Osteoblast (primary cell): ENCODE data around the gene AIM2. TPM values are rescaled to one million over a fixed set of nuclear protein-coding genes. Genes with fewer than 3 reads are reported as not detected.

ENCODE experiments used
- DNase-seq: peaks from one replicate; pipeline ENCODE4 v3.0.0; 2011; ENCODE audit warnings: low spot score, mixed read lengths; ENCODE audit not compliant: insufficient read length; ENCODE audit errors: missing footprints
- H2AFZ ChIP-seq: 2 replicates; pipeline ENCODE4 v1.6.0; 2011; ENCODE audit warnings: mild to moderate bottlenecking, low read length
- H3K27ac ChIP-seq: 2 replicates; pipeline ENCODE4 v1.5.1; 2011; ENCODE audit warnings: mild to moderate bottlenecking, low read depth, low read length, moderate library complexity
- H3K27me3 ChIP-seq: 2 replicates; pipeline ENCODE4 v1.6.0; 2012; ENCODE audit warnings: mild to moderate bottlenecking, control low read depth, inconsistent platforms, low read length, moderate library complexity; ENCODE audit not compliant: insufficient read depth
- H3K36me3 ChIP-seq: 2 replicates; pipeline ENCODE4 v1.5.1; 2011; ENCODE audit warnings: mild to moderate bottlenecking, low read length, control low read depth, moderate library complexity; ENCODE audit not compliant: insufficient read depth
- H3K4me1 ChIP-seq: 2 replicates; pipeline ENCODE4 v1.5.1; 2011; ENCODE audit warnings: mild to moderate bottlenecking, low read length, control low read depth, moderate library complexity; ENCODE audit not compliant: insufficient read depth
- H3K4me2 ChIP-seq: 2 replicates; pipeline ENCODE4 v1.6.0; 2011; ENCODE audit warnings: mild to moderate bottlenecking, low read length; ENCODE audit not compliant: insufficient read depth
- H3K4me3 ChIP-seq: fragments of 200-600 bp; sonication (generic); 3 replicates; pipeline ENCODE4 v1.5.1; 2012; ENCODE audit warnings: mild to moderate bottlenecking, low read length, inconsistent platforms; ENCODE audit not compliant: insufficient read depth
- H3K79me2 ChIP-seq: 2 replicates; pipeline ENCODE4 v1.6.0; 2012; ENCODE audit warnings: mild to moderate bottlenecking, low read length, control low read depth, inconsistent platforms; ENCODE audit not compliant: insufficient read depth
- H3K9me3 ChIP-seq: 2 replicates; pipeline ENCODE4 v1.5.1; 2011; ENCODE audit warnings: low read depth, low read length, control low read depth
- H4K20me1 ChIP-seq: 2 replicates; pipeline ENCODE4 v1.6.0; 2012; ENCODE audit warnings: mild to moderate bottlenecking, low read length, control low read depth; ENCODE audit not compliant: insufficient read depth
- total RNA-seq: library from RNA; depleted of rRNA; stranded (reverse); fragments of >200 nt; gene quantifications from 2 replicates; pipeline ENCODE4 v1.2.3, GENCODE V29; 2012
- TF ChIP-seq, protein P1 (sequence below): IDR thresholded peaks from 2 replicates; pipeline ENCODE4 v1.5.1; 2011; ENCODE audit warnings: mild to moderate bottlenecking, low read depth, low read length, moderate library complexity; ENCODE audit errors: extremely low read depth

The AIM2 gene
- total RNA-seq, 1 donor, result 0.72 TPM

DNA sequence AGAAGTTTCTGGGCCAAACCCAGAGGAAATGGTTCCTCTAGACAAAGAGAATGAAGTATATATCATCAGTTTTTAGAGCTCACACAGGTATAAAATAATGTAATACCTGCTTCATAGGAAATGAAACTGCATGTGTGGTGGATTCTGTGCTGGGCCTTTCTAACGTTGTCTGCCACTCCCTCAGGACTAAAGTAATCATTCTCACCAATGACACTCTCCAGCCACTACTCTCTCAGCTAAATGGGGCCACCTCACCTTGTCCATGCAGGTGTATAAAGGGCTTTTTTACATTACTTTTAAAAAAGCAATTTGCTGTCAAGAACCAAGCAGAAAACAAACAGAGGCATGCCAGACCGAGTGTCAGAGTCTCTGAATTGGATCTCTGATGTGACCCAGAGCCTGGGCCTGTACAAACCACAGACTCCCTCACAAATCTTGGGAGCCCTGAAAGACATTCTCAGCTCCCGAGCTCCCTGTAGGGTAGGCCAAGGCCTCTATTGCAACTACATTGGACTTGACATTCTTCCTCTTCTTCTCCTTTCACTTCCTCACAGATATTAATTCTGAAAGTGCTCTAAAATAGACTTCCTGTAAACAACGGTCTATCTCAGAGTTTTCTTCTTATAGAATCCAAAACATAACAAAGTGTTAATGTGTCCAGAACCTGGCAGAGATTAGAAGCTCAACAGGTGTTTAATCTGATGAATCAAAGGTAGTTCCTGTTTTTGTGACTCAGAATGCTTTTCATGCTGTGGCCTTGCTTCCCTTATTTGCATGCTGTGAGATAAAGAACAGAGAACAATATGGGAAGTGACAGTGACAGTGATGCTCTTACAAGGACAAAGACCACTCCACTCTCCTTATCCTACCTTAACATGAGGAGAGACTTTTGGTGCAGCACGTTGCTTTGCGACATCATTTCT lies 8.6 kb downstream of the AIM2 start:
- no peaks in the 10 kb centered on the region for H4K20me1 ChIP-seq
- no peaks in the 10 kb centered on the region for H3K9me3 ChIP-seq
- H3K4me1 ChIP-seq, result no peaks in the 10 kb centered on the region
- H2AFZ ChIP-seq, result peak overlapping the region; percentile 43
- no peak overlapping the region for H3K4me2 ChIP-seq
- no peak overlapping the region for H3K27ac ChIP-seq
- H3K27me3 ChIP-seq, result no peaks in the 10 kb centered on the region
- no peak for DNase-seq
- no peaks in the 10 kb centered on the region for H3K79me2 ChIP-seq
- H3K4me3 ChIP-seq, result no peak overlapping the region
- no peaks in the 10 kb centered on the region for H3K36me3 ChIP-seq
- TF ChIP-seq, protein P1, sequence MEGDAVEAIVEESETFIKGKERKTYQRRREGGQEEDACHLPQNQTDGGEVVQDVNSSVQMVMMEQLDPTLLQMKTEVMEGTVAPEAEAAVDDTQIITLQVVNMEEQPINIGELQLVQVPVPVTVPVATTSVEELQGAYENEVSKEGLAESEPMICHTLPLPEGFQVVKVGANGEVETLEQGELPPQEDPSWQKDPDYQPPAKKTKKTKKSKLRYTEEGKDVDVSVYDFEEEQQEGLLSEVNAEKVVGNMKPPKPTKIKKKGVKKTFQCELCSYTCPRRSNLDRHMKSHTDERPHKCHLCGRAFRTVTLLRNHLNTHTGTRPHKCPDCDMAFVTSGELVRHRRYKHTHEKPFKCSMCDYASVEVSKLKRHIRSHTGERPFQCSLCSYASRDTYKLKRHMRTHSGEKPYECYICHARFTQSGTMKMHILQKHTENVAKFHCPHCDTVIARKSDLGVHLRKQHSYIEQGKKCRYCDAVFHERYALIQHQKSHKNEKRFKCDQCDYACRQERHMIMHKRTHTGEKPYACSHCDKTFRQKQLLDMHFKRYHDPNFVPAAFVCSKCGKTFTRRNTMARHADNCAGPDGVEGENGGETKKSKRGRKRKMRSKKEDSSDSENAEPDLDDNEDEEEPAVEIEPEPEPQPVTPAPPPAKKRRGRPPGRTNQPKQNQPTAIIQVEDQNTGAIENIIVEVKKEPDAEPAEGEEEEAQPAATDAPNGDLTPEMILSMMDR, result no peak

- Histone ChIP-seq H3K4me2 (no peak overlapping the region), H3K79me2 (no peaks in the 10 kb centered on the region), H3K9me3 (no peaks in the 10 kb centered on the region), H2AFZ (no peak overlapping the region), H3K4me1 (no peaks in the 10 kb centered on the region), H4K20me1 (no peaks in the 10 kb centered on the region), H3K36me3 (no peaks in the 10 kb centered on the region), H3K27me3 (no peaks in the 10 kb centered on the region), H3K27ac (no peak overlapping the region), H3K4me3 (no peak overlapping the region)
- TF ChIP-seq, protein P1, result no peak
- DNase-seq, result no peak
Observed at GRCh38 chr1:159066108-159066507, 10.5 kb downstream of the AIM2 start.

DNA sequence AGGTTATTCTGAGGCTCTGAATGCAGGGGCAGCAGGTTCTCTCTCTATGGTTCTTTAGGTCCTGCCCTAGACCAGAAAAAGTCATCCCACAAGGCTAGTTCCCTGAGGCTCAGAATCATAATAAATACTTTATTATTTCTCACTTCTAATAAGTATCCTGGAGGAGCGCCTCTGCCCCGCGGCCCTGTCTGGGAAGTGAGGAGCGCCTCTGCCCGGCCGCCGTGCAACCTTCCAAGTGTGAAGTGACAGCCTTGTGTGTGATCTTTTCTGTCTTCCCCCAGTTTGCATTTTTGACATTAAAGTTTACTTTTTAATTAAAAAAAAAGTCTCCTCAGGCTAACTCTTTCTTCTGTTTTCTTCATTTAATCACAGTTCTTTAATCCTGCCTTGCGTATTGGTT lies 11.5 kb downstream of the AIM2 start:
- Histone ChIP-seq H4K20me1 (no peaks in the 10 kb centered on the region), H3K27ac (no peak overlapping the region), H2AFZ (no peak overlapping the region), H3K27me3 (no peaks in the 10 kb centered on the region), H3K79me2 (no peaks in the 10 kb centered on the region), H3K4me1 (no peaks in the 10 kb centered on the region), H3K4me2 (no peak overlapping the region), H3K9me3 (no peaks in the 10 kb centered on the region), H3K4me3 (no peak overlapping the region), H3K36me3 (no peaks in the 10 kb centered on the region)
- TF ChIP-seq, protein P1, result no peak
- DNase-seq, result no peak

DNA sequence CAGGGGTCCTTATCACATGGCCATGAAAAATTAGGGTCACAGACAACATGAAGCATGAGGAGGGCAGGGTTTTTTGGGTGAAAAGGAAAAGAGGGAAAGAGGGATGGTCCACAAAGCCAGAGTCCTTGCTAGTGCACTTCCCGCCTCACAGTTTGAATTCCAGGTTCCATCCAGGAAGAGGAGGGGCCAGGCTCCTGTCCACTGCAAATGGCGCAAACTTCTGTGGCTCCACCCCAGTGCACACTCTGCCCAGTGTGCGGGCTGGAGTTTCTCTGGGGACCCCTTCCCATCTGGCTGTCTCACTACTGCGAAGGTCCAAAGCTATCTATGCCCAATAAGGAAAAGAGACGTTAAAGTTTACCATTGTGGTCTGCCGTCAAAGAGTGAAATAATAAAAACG lies 17.8 kb downstream of the AIM2 start:
- peaks cover 22% of the 10 kb centered on the region for H3K36me3 ChIP-seq
- no peak overlapping the region for H3K4me2 ChIP-seq
- no peaks in the 10 kb centered on the region for H4K20me1 ChIP-seq
- no peaks in the 10 kb centered on the region for H3K9me3 ChIP-seq
- no peak for DNase-seq
- TF ChIP-seq, protein P1, result no peak
- H3K27me3 ChIP-seq, result no peaks in the 10 kb centered on the region
- H2AFZ ChIP-seq, result no peak overlapping the region
- no peak overlapping the region for H3K4me3 ChIP-seq
- no peaks in the 10 kb centered on the region for H3K79me2 ChIP-seq
- H3K4me1 ChIP-seq, result peaks cover 7% of the 10 kb centered on the region
- H3K27ac ChIP-seq, result no peak overlapping the region
